ENCODE results near the gene CDK14.

DNA sequence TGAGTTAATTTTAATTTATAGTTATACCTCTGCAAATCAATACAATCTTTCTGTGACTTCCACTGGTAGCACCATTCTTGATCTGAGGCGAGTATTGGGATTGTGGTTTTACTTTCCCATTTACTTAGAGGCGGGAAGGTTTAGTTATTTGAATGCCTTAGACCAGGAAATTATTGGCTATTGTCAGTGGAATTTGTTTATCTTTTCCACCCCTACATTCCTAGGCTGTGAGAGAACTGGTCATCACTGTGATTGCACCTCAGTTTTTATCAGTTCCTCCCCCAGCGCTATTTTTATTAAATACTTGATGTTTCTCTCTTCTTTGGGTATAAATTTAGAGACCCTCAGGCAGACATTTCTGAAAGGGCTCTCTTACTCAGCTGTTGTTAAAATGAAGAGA, 29.9 kb downstream of the CDK14 start:
- TF ChIP-seq, protein P1, sequence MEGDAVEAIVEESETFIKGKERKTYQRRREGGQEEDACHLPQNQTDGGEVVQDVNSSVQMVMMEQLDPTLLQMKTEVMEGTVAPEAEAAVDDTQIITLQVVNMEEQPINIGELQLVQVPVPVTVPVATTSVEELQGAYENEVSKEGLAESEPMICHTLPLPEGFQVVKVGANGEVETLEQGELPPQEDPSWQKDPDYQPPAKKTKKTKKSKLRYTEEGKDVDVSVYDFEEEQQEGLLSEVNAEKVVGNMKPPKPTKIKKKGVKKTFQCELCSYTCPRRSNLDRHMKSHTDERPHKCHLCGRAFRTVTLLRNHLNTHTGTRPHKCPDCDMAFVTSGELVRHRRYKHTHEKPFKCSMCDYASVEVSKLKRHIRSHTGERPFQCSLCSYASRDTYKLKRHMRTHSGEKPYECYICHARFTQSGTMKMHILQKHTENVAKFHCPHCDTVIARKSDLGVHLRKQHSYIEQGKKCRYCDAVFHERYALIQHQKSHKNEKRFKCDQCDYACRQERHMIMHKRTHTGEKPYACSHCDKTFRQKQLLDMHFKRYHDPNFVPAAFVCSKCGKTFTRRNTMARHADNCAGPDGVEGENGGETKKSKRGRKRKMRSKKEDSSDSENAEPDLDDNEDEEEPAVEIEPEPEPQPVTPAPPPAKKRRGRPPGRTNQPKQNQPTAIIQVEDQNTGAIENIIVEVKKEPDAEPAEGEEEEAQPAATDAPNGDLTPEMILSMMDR (IDR thresholded peaks at IDR 0.05; ENCODE audit: poor library complexity, severe bottlenecking): no peak
- TF ChIP-seq RAD21 (conservative IDR thresholded peaks at IDR 0.05) (no peak), EZH2 (IDR thresholded peaks at IDR 0.05; ENCODE audit: borderline replicate concordance, insufficient read depth, low read length, poor library complexity, severe bottlenecking) (no peak), TAF1 (IDR thresholded peaks at IDR 0.05; ENCODE audit: low read depth) (no peak)
